SK-N-SH (cell line): Measurements from ENCODE around the gene LCN10. TPM values are rescaled to one million over a fixed set of nuclear protein-coding genes. Genes with fewer than 3 reads are reported as not detected.

Experiments
- CTCF ChIA-PET: fragments of 300-600, 350-600 bp; formaldehyde crosslinking; extraction: SDS; loops from one replicate; lab custom pipeline; 2021; lab: Yijun Ruan, JAX
- POLR2A ChIA-PET: fragments of 350-600 bp; sonication (Branson Sonifier 250); formaldehyde crosslinking; extraction: SDS; loops from one replicate; lab custom pipeline; 2020; ENCODE audit warnings: antibody characterized with exemption, inconsistent platforms; lab: Yijun Ruan, JAX
- DNase-seq: peaks from one replicate; pipeline ENCODE4 v3.0.0; 2012
- H2AFZ ChIP-seq: fragments of 200-600 bp; sonication (generic); 2 replicates; pipeline ENCODE4 v1.8.1; 2016; ENCODE audit warnings: antibody characterized with exemption, mild to moderate bottlenecking, low read depth
- H3F3A ChIP-seq: fragments of 200-600 bp; sonication (generic); replicated peaks from 2 replicates; pipeline ENCODE3; 2016; ENCODE audit warnings: antibody characterized with exemption, mild to moderate bottlenecking; ENCODE audit not compliant: insufficient read depth
- H3K27ac ChIP-seq, 2 experiments: fragments of 200-500 bp in 1 of 2; fragments of 200-600 bp in 1 of 2; sonication (Bioruptor generic) in 1 of 2; sonication (generic), shearing (Covaris generic) in 1 of 2; 2 replicates each; pipeline versions ENCODE4 v1.5.1 to v1.6.1; 2014 to 2016; ENCODE audit warnings: low read depth in 2 of 2, inconsistent platforms in 1 of 2, low read length in 1 of 2, mild to moderate bottlenecking in 1 of 2, mixed read lengths in 1 of 2
- H3K27me3 ChIP-seq: fragments of 200-600 bp; sonication (generic), shearing (Covaris generic); 2 replicates; pipeline ENCODE4 v1.6.1; 2016; ENCODE audit warnings: mixed run types; ENCODE audit not compliant: insufficient read depth
- H3K36me3 ChIP-seq, 2 experiments: fragments of 200-500 bp in 1 of 2; fragments of 200-600 bp in 1 of 2; sonication (Bioruptor generic) in 1 of 2; sonication (generic) in 1 of 2; replicated peaks in 1 of 2; 2 replicates each; pipeline versions ENCODE3 to v1.5.1; 2014 to 2016; ENCODE audit warnings: low read length in 1 of 2, mild to moderate bottlenecking in 1 of 2; ENCODE audit not compliant: insufficient read depth in 2 of 2, control insufficient read depth in 1 of 2
- H3K4me1 ChIP-seq, 2 experiments: fragments of 200-500 bp in 1 of 2; fragments of 200-600 bp in 1 of 2; sonication (Bioruptor generic) in 1 of 2; sonication (generic), shearing (Covaris generic) in 1 of 2; 2 replicates each; pipeline versions ENCODE4 v1.5.1 to v1.6.1; 2014 to 2016; ENCODE audit warnings: low read depth in 1 of 2, low read length in 1 of 2, mixed run types in 1 of 2; ENCODE audit not compliant: insufficient read depth in 2 of 2, control insufficient read depth in 1 of 2
- H3K4me2 ChIP-seq: fragments of 200-600 bp; sonication (generic), shearing (Covaris generic); 2 replicates; pipeline ENCODE4 v1.6.1; 2017; ENCODE audit warnings: mixed run types
- H3K4me3 ChIP-seq, 2 experiments: fragments of 200-500 bp in 1 of 2; fragments of 200-600 bp in 1 of 2; sonication (Bioruptor generic) in 1 of 2; sonication (generic), shearing (Covaris generic) in 1 of 2; 2 replicates each; pipeline versions ENCODE4 v1.5.1 to v1.8.1; 2014 to 2016; ENCODE audit warnings: low read depth in 2 of 2, inconsistent platforms in 1 of 2, low read length in 1 of 2, mild to moderate bottlenecking in 1 of 2, mixed read lengths in 1 of 2, moderate library complexity in 1 of 2
- H3K79me2 ChIP-seq: fragments of 200-600 bp; sonication (generic); 2 replicates; pipeline ENCODE4 v1.8.1; 2017; ENCODE audit warnings: mild to moderate bottlenecking; ENCODE audit not compliant: insufficient read depth
- H3K9ac ChIP-seq: fragments of 200-600 bp; sonication (generic); 2 replicates; pipeline ENCODE4 v1.6.1; 2017; ENCODE audit warnings: mixed run types
- H3K9me2 ChIP-seq: fragments of 200-600 bp; sonication (generic); 2 replicates; pipeline ENCODE4 v1.6.1; 2017; ENCODE audit warnings: mixed run types
- H3K9me3 ChIP-seq: fragments of 200-600 bp; sonication (generic); 2 replicates; pipeline ENCODE4 v1.6.1; 2017; ENCODE audit warnings: mixed run types, mild to moderate bottlenecking, moderate library complexity
- H4K20me1 ChIP-seq: fragments of 200-600 bp; sonication (generic); 2 replicates; pipeline ENCODE4 v1.6.1; 2017; ENCODE audit warnings: mild to moderate bottlenecking, mixed run types; ENCODE audit not compliant: insufficient read depth
- MEF2A ChIP-seq: IDR thresholded peaks from 2 replicates; pipeline ENCODE4 v1.4.0; 2012; ENCODE audit warnings: low read depth, borderline replicate concordance
- MXI1 ChIP-seq: IDR thresholded peaks from 2 replicates; pipeline ENCODE4 v1.6.1; 2012; ENCODE audit warnings: mild to moderate bottlenecking, low read depth, low read length, improper control_type of control experiment
- POLR2AphosphoS5 ChIP-seq: IDR thresholded peaks from 2 replicates; pipeline ENCODE4 v1.6.1; 2012; ENCODE audit warnings: low read depth, low read length
- RCOR1 ChIP-seq: fragments of 150-350 bp; IDR thresholded peaks from 2 replicates; pipeline ENCODE4 v1.6.1; 2017; ENCODE audit warnings: antibody characterized with exemption, low read length
- RXRA ChIP-seq: IDR thresholded peaks from 2 replicates; pipeline ENCODE4 v1.4.0; 2012; ENCODE audit warnings: low read depth, mild to moderate bottlenecking, borderline replicate concordance
- SIN3A ChIP-seq: IDR thresholded peaks from 2 replicates; pipeline ENCODE4 v1.6.1; 2012; ENCODE audit warnings: low read depth, mild to moderate bottlenecking, low read length, moderate library complexity, borderline replicate concordance
- SMC3 ChIP-seq: IDR thresholded peaks from 2 replicates; pipeline ENCODE4 v1.6.1; 2012; ENCODE audit warnings: low read depth, low read length, improper control_type of control experiment
- TCF12 ChIP-seq: IDR thresholded peaks from 2 replicates; pipeline ENCODE4 v1.4.0; 2012
- YY1 ChIP-seq: IDR thresholded peaks from 2 replicates; pipeline ENCODE4 v1.4.0; 2012; ENCODE audit warnings: low read depth, mild to moderate bottlenecking
- WGBS: methylation state at CpG from one replicate; pipeline ENCODE4 v1.1.6; 2017; ENCODE audit warnings: low lambda C conversion rate; 5-methylcytosine and 5-hydroxymethylcytosine counted together
- polyA plus RNA-seq, 3 experiments: library from polyadenylated mRNA; depleted of rRNA; stranded (reverse); fragments of >200 nt; gene quantifications; 2 replicates each; pipeline ENCODE4 v1.2.3, GENCODE V29; 2012
- TF ChIP-seq, protein P1 (sequence below): fragments of 200-600 bp; sonication (generic); IDR thresholded peaks from 2 replicates; pipeline ENCODE4 v1.6.1; 2017; ENCODE audit warnings: antibody characterized with exemption, mild to moderate bottlenecking, moderate library complexity
- TF ChIP-seq, protein P2 (sequence below): IDR thresholded peaks from 2 replicates; pipeline ENCODE4 v1.4.0; 2012; ENCODE audit warnings: low read depth, borderline replicate concordance

Gene LCN10
- polyA plus RNA-seq, 1 of the 3 experiments (the other 2 are of a cell fraction), result not detected

DNA sequence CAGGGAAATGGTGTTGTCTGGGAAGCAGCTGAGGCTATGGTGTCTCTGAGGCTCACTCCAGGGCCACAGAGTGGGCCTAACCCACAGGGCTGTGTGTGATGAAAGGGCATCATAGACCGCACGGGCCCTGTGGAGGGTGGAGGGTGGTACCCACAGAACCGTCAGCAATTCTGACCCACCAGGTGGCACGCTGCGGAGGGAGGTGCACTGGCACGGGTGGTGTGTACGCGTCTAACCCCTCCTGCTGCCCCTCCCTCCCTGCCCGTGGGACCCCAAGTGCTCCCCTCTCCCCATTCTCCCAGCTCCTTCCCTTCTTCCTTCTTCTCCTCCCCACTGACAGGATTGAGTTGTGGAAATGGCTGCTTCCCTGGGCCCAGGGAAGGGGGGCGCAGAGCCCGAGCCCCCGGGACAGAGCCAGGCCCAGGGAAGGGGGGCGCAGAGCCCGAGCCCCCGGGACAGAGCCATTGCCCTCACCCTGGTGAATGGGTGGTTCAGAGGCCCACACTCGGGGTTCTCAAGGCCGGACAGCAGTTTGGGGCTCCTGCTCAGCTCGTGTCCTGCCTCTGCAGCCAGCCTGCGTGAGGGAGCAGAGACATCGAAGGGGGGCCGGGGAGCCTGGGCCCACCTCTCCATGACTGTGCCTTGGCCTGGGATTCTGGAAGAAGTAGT is 6.8 kb downstream of the LCN10 start:
- TF ChIP-seq, protein P1, sequence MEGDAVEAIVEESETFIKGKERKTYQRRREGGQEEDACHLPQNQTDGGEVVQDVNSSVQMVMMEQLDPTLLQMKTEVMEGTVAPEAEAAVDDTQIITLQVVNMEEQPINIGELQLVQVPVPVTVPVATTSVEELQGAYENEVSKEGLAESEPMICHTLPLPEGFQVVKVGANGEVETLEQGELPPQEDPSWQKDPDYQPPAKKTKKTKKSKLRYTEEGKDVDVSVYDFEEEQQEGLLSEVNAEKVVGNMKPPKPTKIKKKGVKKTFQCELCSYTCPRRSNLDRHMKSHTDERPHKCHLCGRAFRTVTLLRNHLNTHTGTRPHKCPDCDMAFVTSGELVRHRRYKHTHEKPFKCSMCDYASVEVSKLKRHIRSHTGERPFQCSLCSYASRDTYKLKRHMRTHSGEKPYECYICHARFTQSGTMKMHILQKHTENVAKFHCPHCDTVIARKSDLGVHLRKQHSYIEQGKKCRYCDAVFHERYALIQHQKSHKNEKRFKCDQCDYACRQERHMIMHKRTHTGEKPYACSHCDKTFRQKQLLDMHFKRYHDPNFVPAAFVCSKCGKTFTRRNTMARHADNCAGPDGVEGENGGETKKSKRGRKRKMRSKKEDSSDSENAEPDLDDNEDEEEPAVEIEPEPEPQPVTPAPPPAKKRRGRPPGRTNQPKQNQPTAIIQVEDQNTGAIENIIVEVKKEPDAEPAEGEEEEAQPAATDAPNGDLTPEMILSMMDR, result no peak
- TF ChIP-seq RCOR1 (no peak), MEF2A (no peak), POLR2AphosphoS5 (no peak), SIN3A (no peak)
- H3K9ac ChIP-seq, result no peak overlapping the region
- H3F3A ChIP-seq, result no peaks in the 10 kb centered on the region
- no peaks in the 10 kb centered on the region for H4K20me1 ChIP-seq
- H2AFZ ChIP-seq, result no peak overlapping the region
- peaks cover 0 to 6% of the 10 kb centered on the region in 2 experiments; a peak in 1 of 4 replicates for H3K4me1 ChIP-seq
- no peaks in the 10 kb centered on the region for H3K27me3 ChIP-seq
- H3K79me2 ChIP-seq, result no peaks in the 10 kb centered on the region
- no peaks in the 10 kb centered on the region for H3K9me3 ChIP-seq
- ChIA-PET POLR2A (interaction anchor here (0.6 kb wide), 1 partner anchor 8 kb away, joined by 3 read pairs; no protein-coding TSS in a partner anchor), CTCF (interaction anchor here (1.3 to 1.8 kb wide), 2 partner anchors 8 to 23 kb away, joined by 4 read pairs; partner anchors contain the start of gene LCN8)
- DNase-seq, result no peak
- no peak overlapping the region for H3K4me2 ChIP-seq
- H3K36me3 ChIP-seq, result no peaks in the 10 kb centered on the region
- H3K9me2 ChIP-seq, result no peaks in the 10 kb centered on the region
- 69% methylated on average over 14 of the region's 21 CpGs for WGBS
- H3K4me3 ChIP-seq, result no peak overlapping the region
- H3K27ac ChIP-seq, result no peak overlapping the region

DNA sequence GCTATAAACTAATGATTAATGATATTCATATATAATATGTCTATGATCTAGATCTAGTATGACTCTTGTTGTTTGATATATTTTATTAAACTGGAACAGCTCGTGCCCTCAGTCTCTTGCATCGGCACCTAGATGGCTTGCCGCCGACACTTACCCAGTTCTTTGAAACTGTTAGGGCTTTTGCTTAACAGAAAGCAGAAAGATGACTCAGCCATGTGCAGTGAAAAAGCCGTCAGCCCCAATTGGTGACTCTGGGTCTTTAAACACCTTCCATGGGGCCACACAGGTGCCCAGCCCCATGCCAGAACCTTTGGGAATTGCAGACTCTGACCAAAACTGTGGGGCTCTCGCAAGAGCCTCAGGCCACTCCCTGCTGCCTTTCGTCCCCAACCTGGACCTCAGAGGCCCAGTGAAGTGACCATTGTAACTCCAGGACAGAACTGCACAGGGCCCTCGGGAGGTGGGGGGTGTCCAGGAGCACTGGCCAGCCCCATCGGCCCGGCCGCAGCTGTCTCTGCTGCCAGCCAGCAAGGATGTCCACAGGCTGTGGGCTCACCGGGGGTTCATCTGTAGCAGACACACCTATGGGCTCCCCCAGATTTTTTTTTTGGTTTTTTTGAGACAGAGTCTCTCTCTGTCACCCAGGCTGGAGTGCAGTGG is 7.8 kb downstream of the LCN10 start:
- no peak overlapping the region for H2AFZ ChIP-seq
- no peak overlapping the region for H3K9ac ChIP-seq
- no peak for DNase-seq
- no peaks in the 10 kb centered on the region for H3F3A ChIP-seq
- WGBS, result 84% methylated on average over 7 of the region's 12 CpGs
- peaks cover 9% of the 10 kb centered on the region; the same call in 1 of the 2 replicates for H3K79me2 ChIP-seq
- no peak overlapping the region for H3K27ac ChIP-seq
- POLR2A ChIA-PET, result no interaction called here
- CTCF ChIA-PET, result no interaction called here
- H3K36me3 ChIP-seq, result no peaks in the 10 kb centered on the region
- no peak overlapping the region for H3K4me3 ChIP-seq
- H3K27me3 ChIP-seq, result no peaks in the 10 kb centered on the region
- H3K9me2 ChIP-seq, result no peaks in the 10 kb centered on the region
- no peaks in the 10 kb centered on the region for H3K9me3 ChIP-seq
- H3K4me1 ChIP-seq, result peaks cover 0 to 4% of the 10 kb centered on the region in 2 experiments; a peak in 1 of 4 replicates
- no peak for TF ChIP-seq YY1
- TF ChIP-seq, all 33 proteins: peak for 0
- Histone ChIP-seq H3K4me2 (no peak overlapping the region), H4K20me1 (no peaks in the 10 kb centered on the region)

DNA sequence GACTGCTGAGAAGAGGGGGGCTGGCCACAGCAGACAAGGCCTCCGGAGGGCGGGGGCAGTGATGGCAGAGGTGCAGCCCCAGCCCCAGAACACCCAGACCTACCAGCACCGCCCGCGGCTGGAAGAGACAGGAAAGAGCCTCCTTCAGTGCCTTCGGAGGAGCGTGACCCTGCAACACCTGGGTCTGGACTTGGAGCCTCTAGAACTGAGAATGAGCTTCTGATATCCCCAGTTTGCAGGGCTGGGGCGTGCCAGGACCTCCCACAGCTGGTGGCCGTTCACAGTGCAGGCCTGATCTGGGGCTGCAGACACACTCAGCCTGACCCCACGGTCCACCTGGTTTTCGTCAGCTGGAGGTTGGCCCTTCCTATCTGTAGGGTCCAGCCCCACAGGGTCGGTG is 9.1 kb downstream of the LCN10 start:
- Histone ChIP-seq H3K27ac (no peak overlapping the region), H2AFZ (no peak overlapping the region), H3K4me3 (no peak overlapping the region), H3K9me3 (no peaks in the 10 kb centered on the region), H3K79me2 (peaks cover 23% of the 10 kb centered on the region; the same call in 1 of the 2 replicates), H3K9me2 (no peaks in the 10 kb centered on the region), H3K4me2 (no peak overlapping the region), H3K27me3 (no peaks in the 10 kb centered on the region), H3K36me3 (no peaks in the 10 kb centered on the region), H3K9ac (no peak overlapping the region), H3K4me1 (peaks cover 4 to 11% of the 10 kb centered on the region in 2 experiments; a peak in 2 of 4 replicates), H4K20me1 (no peaks in the 10 kb centered on the region), H3F3A (no peaks in the 10 kb centered on the region)
- ChIA-PET POLR2A (no interaction called here), CTCF (no interaction called here)
- 82% methylated on average over 8 of the region's 12 CpGs for WGBS
- DNase-seq, result no peak
- no peak for TF ChIP-seq MXI1
- TF ChIP-seq, protein P2, sequence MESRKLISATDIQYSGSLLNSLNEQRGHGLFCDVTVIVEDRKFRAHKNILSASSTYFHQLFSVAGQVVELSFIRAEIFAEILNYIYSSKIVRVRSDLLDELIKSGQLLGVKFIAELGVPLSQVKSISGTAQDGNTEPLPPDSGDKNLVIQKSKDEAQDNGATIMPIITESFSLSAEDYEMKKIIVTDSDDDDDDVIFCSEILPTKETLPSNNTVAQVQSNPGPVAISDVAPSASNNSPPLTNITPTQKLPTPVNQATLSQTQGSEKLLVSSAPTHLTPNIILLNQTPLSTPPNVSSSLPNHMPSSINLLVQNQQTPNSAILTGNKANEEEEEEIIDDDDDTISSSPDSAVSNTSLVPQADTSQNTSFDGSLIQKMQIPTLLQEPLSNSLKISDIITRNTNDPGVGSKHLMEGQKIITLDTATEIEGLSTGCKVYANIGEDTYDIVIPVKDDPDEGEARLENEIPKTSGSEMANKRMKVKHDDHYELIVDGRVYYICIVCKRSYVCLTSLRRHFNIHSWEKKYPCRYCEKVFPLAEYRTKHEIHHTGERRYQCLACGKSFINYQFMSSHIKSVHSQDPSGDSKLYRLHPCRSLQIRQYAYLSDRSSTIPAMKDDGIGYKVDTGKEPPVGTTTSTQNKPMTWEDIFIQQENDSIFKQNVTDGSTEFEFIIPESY, result no peak
- TF ChIP-seq YY1, result no peak
- no peak for TF ChIP-seq SMC3
- TF ChIP-seq, protein P1, result no peak
- TF ChIP-seq TCF12, result no peak
- no peak for TF ChIP-seq RXRA
- no peak for TF ChIP-seq MEF2A
